ENCODE measurements around the gene BTBD9. TPM values are rescaled to one million over a fixed set of nuclear protein-coding genes. Genes with fewer than 3 reads are reported as not detected.

BTBD9 gene
- total RNA-seq, 1 donor from 2014 or later, result 47.9 TPM

- TF ChIP-seq CTCF (IDR thresholded peaks at IDR 0.05), result no peak
- intact Hi-C loops (cut with DNase I), result no loop called here
- Histone ChIP-seq H3K4me3 (no peak overlapping the region), H3K27me3 (no peaks in the 10 kb centered on the region), H3K4me1 (no peaks in the 10 kb centered on the region), H3K36me3 (peaks cover 18% of the 10 kb centered on the region), H3K27ac (no peak overlapping the region), H3K9me3 (no peaks in the 10 kb centered on the region)
- no peak for DNase-seq
- ATAC-seq, result no peak
These were observed 465.4 kb downstream of the BTBD9 start for GRCh38 chr6:38174315-38174714.

- no peak overlapping the region for H3K27ac ChIP-seq
- no peak overlapping the region for H3K4me3 ChIP-seq
- H3K36me3 ChIP-seq, result peaks cover 18% of the 10 kb centered on the region
- DNase-seq, result no peak
- ATAC-seq, result no peak
- TF ChIP-seq CTCF (IDR thresholded peaks at IDR 0.05), result no peak
- intact Hi-C loops (cut with DNase I), result no loop called here
- no peaks in the 10 kb centered on the region for H3K9me3 ChIP-seq
- no peaks in the 10 kb centered on the region for H3K4me1 ChIP-seq
- no peaks in the 10 kb centered on the region for H3K27me3 ChIP-seq
These were observed 465.8 kb downstream of the BTBD9 start for GRCh38 chr6:38173909-38174308.

GRCh38 chr6:38172739-38173410, 466.9 kb downstream of the BTBD9 start:
- no peak overlapping the region for H3K4me3 ChIP-seq
- H3K36me3 ChIP-seq, result peaks cover 18% of the 10 kb centered on the region
- TF ChIP-seq CTCF (IDR thresholded peaks at IDR 0.05), result no peak
- no peak overlapping the region for H3K27ac ChIP-seq
- no peak for ATAC-seq
- no peaks in the 10 kb centered on the region for H3K27me3 ChIP-seq
- H3K4me1 ChIP-seq, result no peaks in the 10 kb centered on the region
- no peak for DNase-seq
- no peaks in the 10 kb centered on the region for H3K9me3 ChIP-seq
- intact Hi-C loops (cut with DNase I), result no loop called here

GRCh38 chr6:38171997-38172738, 467.6 kb downstream of the BTBD9 start:
- TF ChIP-seq CTCF (IDR thresholded peaks at IDR 0.05), result no peak
- DNase-seq (no peak), ATAC-seq (no peak)
- no peak overlapping the region for H3K4me3 ChIP-seq
- H3K9me3 ChIP-seq, result no peaks in the 10 kb centered on the region
- no peaks in the 10 kb centered on the region for H3K27me3 ChIP-seq
- intact Hi-C loops (cut with DNase I), result no loop called here
- peaks cover 18% of the 10 kb centered on the region for H3K36me3 ChIP-seq
- H3K27ac ChIP-seq, result no peak overlapping the region
- no peaks in the 10 kb centered on the region for H3K4me1 ChIP-seq

- intact Hi-C loops (cut with DNase I), result no loop called here
- DNase-seq, result no peak
- Histone ChIP-seq H3K4me3 (no peak overlapping the region), H3K27ac (no peak overlapping the region), H3K9me3 (no peaks in the 10 kb centered on the region), H3K27me3 (no peaks in the 10 kb centered on the region), H3K4me1 (no peaks in the 10 kb centered on the region), H3K36me3 (peaks cover 18% of the 10 kb centered on the region)
- no peak for TF ChIP-seq CTCF (IDR thresholded peaks at IDR 0.05)
- ATAC-seq, result no peak
These were observed 468.9 kb downstream of the BTBD9 start for GRCh38 chr6:38170666-38171355.

Data from upper lobe of right lung (tissue), 1 donor.